HG03066 (cell line): ENCODE results near the gene DDX18.
A peak's percentile ranks its signal among the peaks of the same experiment; 100 is the strongest.

ENCODE experiments used
- ATAC-seq: cut with Tn5 transposase; IDR thresholded peaks from one replicate; pipeline ENCODE4 v1.9.1; 2021; ENCODE audit warnings: low read depth; ENCODE audit not compliant: unreplicated experiment

DDX18 gene

DNA sequence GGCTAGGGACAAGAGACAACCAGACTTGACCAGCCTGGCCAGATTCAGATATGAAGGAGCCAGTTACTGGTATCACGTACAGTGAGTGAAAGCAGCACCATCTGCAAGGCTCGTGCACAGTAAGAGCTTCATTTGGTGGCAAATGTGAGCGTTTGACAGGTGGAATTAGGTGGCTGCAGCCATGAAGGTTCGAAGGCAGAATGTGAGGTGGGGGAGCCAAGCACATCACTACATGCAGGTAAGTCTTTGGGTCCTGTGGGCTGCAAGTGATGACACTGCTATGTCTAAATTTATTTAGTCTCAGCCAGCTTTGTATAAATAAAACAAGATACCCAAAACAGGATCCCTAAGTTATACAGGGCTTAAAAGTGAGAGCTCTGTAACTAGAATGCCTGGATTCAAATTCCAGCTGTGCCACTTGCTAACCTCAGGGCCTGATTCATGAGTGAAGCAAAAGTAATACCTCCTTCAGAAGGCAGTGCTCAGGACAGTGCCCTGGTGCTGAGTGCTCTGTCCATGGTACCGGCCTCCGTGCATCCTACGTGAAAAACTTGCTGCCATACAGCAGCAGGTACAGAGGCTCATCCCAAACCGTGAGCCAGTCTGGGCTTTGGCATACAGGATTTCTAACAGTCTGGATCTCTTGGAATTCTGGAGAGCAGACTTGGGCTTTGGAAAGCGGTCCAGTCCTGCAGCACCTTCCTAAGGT lies 18.6 kb downstream of the DDX18 start:
- no peak for ATAC-seq

DNA sequence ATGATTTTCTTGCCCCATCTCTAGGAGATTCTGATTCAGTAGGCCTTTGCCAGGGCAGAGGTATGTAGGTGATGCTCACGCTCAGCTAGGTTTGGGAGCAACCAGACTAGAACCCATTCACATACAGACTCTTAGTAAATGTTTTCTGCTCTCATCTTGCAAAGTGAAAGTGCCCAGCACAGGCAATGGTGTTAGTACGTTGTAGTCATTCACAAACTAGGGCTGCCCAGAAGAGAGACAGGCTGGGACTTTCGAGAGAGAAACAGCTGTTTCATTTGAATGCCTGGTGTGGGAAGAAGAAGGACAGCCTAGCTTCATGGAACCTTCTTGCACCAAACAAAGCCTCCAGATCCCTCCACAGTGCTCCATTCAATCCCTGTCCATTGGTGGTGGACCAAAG lies 19.4 kb downstream of the DDX18 start:
- no peak for ATAC-seq

- no peak for ATAC-seq
Measured at GRCh38 chr2:117834992-117835391, 20.5 kb downstream of the DDX18 start.

DNA sequence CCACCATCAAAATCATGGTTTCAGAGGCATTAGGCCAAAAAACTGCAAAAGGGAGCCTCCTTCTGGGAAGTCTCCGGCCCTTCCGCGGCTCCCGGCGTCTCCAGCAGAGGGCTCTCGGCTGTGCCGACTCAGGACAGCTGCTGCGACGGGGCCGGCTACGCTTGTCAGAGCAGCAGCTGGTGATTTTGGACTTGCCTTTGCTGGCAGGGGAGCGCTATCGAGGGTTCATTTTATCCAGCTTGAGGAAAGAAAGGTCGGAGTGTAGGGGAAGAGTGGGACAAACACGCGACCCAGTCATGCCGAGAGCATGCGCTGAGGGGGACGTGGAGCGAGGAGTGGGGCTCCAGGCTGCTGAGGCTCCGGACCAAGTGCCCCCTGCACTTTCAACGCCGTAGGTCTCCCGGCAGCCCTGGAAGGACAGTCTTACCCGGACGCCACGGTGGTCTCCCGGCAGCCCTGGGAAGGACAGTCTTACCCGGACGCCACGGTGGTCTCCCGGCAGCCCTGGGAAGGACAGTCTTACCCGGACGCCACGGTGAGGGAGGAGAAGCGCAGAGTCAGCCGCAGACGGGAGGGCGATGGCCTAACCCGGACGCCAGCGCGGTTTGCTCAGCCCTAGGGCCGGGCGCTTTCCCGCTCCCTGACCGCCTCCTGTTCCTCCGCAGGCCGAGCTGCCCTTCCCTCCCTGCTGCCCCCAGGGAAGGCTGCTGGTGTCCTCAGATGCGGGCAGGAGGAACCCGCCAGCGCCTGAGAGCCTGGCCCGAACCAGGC lies 21.7 kb downstream of the DDX18 start:
- ATAC-seq: peak; percentile 90

DNA sequence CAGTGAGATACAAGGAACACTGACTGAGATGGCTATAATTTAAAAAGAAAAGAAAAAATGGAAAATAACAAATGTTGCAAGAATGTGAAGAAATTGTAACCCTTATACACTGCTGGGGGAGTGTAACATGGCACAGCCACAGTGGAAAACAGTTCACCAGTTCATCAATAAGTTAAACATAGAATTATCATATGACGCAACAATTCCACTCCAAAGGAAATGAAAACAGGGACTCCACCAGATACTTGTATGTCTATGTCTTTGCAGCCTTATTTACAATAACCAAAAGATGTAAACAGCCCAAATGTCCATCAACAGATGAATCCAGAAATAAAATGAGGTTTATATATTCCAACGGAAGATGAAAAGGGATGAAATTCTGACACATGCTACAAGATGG lies 30.8 kb downstream of the DDX18 start:
- no peak for ATAC-seq

DNA sequence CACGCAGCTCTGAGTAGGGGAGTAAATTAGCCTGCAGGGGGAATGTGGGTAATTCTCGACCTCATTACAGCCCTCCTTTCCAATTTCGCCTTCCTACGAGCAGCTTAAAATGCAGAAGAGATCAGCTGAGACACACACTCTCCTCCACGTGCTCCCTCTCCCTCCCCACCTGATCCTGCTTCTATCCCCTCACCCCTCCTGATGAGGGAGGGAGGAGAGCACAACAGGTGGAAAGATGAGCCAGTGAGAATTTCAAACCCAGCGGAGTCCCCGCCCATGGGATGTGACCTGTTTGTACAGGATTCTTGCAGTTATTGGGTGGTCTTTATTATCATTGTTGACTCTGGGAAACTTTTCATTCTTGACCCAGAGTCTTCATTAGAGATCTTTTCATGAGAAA lies 35.5 kb downstream of the DDX18 start:
- no peak for ATAC-seq

- no peak for ATAC-seq
Measured at GRCh38 chr2:117850461-117850860, 36.0 kb downstream of the DDX18 start.

DNA sequence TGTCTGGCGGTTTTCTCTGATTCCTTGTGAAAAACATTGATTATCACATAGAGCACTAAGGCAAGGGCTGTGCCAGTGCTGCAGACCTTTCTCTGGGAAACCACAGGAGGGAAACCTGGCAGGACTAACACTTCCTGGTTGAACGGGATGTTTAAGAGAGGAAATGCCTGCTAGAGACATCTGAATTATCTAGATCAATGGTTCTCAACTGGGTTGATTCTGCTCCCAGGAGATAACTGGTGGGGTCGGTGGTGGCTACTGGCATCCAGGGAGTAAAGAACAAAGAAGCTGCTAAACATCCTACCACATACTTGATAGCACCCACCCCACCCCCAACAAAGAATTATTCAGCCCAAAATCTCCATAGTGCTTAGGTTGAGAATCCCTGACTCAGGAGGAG lies 37.5 kb downstream of the DDX18 start:
- no peak for ATAC-seq

DNA sequence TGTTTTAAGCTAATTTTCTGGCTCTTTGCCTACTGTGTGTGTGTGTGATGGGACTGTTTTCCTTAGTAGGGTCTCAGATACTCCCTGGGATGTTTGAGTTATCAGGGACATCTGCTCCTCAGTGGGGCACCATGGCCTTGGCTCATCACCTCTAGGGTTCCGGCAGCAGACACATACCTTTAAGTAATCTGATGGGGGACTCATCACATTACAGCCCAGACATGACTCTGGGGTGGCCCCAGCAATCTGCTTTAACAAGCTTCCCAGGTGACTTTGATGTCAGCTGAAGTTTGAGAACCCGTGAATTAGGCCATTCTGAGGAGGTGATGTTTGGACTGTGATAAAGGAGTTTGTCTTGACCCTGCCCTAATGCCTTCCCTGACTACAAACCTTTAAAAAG lies 38.8 kb downstream of the DDX18 start:
- no peak for ATAC-seq

- ATAC-seq: no peak
Measured at GRCh38 chr2:117853873-117854272, 39.4 kb downstream of the DDX18 start.

DNA sequence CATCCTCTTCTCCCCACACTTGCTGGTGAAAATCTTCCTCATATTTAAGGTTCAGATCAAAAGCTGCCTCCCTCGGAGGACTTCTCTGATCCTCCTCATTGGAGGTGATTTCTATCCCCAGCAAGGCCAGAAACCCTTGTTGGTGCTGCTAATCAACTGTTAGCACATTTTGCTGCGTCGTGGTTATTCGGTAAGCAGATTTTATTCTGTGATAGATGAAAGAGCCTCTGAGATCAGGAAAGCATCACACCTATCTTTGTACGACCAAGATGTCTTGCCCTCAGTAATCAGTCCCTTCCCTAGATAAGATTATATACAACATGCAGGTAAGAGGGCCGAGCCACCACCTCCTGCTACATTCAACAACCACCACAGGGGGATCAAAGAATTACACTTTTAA lies 40.1 kb downstream of the DDX18 start:
- no peak for ATAC-seq

- ATAC-seq: no peak
Measured at GRCh38 chr2:117855886-117856285, 41.4 kb downstream of the DDX18 start.

DNA sequence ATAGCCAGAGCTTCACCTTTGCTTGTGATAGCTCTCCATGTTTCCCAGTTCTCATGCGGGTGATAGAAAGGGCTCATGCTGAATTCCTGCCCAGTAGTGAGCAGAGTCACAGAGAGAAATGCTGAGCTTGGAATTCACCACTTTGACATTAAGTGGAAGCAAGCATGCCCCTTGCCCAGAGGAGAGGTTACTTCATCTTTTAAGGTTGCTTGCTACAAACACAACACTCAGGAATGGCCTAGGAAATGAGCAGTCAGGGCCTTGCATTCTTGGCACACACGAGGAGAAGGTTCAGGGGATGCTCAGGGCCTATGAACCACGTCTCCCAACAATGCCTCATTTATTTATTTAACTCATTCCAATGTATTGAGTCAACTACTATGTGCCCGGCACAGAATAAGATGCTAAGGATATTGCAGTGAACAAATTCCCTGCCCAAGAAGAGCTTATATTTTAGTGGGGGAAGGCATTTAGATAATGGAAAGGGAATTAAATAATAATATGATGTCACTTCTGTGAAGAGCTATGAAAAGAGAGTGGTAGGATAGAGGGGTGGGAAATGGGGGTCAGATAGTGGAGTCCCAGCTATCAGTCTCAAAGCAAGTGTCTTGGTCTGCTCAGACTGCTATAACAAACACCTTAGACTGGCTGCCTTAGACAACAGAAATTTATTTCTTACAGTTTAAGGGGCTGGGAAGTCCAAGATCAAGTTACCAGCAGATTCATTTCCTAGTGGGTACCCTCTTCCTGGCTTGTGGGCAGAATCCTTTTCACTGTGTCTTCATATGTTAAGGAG lies 42.1 kb downstream of the DDX18 start:
- no peak for ATAC-seq

- no peak for ATAC-seq
Measured at GRCh38 chr2:117858336-117858735, 43.8 kb downstream of the DDX18 start.

GRCh38 chr2:117858892-117859531 lies 44.5 kb downstream of the DDX18 start:
- ATAC-seq: no peak

- ATAC-seq: no peak
Measured at GRCh38 chr2:117859532-117859911, 45.0 kb downstream of the DDX18 start.

- no peak for ATAC-seq
Measured at GRCh38 chr2:117859924-117860647, 45.6 kb downstream of the DDX18 start.

DNA sequence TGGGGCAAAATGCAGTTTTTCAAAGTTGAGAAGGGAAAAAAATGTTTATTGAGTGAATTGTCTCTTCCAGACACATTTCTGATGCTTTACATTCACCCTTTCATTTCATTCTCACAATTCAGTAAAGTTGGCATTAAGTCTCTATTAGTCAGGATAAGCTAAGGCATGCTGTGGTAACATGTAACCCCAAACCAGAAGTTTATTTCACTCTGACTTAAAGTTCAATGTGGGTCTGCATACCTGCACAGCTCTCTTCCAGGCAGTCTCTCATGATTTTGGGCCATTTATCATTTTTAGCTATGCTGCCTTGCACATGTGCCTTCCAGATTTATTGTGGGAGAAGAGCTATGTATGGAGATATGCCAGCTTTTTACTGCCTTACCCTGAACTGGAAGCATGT lies 48.0 kb downstream of the DDX18 start:
- ATAC-seq: no peak

- ATAC-seq: no peak
Measured at GRCh38 chr2:117875786-117876185, 61.3 kb downstream of the DDX18 start.

- no peak for ATAC-seq
Measured at GRCh38 chr2:117879003-117879402, 64.5 kb downstream of the DDX18 start.
